GM21576 (cell line): Measurements from ENCODE around the gene EPS8L1.
"Not testable (repeated sequence)": the region's sequence is repeated elsewhere in the genome, so short reads cannot be mapped to it uniquely, and the experiment has no call there.

ENCODE experiments used
- ATAC-seq: cut with Tn5 transposase; IDR thresholded peaks from one replicate; pipeline ENCODE4 v1.9.1; 2021; ENCODE audit warnings: mild to moderate bottlenecking, moderate library complexity; ENCODE audit not compliant: unreplicated experiment

EPS8L1 gene

DNA sequence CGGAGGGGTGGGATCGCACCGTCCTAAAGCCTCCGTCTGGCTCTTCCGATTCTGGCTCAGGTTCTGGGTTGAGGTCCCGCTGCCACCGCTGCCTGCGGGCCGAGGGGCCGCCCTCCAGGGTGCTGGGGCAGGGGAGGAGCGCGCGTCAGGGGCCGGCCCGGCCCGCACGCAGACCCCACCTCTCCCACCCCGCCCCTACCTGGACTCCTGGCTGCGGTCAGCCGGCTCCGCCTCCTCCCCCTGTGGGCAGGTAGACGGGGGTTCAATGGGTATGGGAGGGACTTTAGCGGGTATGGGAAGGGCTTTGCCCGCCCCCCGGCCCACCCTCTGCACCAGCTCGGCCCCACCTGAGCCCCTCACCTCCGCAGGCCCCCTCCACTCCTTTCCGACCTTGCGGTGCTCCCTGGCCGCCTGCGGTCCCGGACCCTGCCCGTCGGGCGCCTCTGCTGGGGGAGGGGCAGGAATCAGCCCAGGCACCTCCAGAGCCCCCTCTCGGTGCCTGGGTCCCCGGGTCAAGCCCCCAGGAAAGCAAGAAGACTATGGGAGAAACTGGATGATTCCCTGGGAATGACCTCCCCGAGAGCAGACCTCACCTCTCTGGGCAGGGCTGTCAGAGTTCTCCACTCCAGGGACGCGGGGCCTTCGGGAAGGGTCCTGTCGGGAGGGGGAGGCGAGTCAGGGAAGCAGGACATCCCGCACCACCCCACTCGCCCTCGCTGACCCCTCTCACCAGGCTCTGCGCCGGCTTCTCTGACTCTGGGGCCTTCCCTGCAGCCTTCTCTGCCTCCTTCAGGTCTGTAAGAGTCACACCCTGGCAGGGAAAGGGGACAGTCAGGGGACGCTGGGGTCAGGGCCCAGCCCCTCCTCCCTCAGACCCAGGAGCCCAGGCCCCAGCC is 17.0 kb downstream of the EPS8L1 start:
- ATAC-seq, result no peak

DNA sequence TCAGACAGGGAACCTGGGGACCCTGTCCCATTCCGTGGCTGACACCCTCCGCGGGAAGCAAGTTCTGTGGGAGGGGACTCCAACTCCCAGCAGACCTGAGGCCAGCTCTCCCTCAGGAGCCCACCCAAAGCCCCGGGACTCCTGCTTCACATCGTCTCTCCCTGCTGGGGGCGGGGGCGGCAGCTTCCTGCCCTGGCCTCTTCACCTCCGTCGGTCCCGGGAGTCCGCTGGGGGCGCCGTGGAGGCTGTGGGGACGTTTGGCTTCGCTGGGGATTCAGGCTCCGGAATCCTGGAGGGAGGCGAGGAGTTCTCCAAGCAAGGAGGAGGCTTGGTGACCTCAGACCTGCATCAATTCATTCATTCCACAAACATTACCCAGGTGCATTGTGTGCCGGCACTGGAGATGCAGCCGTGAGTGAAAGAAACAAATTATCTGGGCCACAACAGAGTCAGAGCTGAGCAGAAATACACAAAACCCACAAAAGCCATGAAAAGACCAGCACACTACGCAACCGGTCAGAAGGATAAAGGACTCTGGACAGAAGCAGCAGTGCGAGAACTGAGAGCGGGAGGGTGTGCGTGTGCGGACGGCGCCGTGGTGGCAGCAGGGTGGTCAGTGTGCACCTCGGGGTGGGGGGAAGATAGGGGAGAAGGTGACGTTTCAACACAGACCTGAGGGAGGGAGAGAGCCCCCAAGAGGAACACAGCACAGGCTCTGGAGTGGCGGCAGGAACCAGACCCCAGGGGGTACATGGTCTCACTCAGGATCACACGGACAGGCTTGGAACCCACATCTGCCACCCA is 19.0 kb downstream of the EPS8L1 start:
- ATAC-seq, result no peak

DNA sequence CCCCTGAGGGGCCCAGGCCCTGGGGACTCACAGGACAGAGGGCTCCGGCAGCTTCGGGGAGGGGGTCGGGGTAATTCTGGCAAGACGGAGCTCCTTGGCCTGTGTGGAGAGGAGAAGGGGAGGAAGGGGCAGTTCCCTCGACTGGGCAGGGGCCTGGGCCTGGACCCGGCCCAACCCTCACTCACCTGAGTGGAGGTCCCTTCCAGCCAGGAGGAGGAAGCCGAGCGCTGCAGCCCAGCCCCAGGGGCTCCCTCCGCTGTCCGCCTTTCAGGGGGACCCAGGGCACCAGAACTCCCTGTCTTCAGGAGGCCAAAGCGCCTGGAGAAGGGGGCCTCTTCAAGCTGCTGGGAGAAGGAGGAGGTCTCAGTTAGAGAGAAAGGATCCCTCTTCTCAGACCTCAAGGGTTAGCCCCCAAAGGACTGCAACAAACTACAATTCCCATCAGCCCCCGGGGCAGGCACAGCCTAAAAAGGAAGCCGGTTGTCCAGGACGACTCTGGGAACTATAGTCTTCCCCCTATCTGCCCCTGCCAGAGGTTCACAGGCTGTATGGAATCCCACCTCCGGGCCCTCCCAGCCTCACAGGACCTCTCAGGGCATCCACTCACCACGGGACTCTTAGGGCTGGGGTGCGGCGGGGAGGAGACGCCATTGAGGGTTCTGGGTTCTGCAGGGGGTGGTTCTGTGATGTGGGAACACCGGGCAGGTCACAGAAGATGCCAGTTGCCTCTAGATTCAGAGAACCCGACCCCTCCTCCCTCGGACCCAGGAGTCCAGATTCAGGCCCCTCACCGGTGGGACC is 19.8 kb downstream of the EPS8L1 start:
- ATAC-seq, result no peak

DNA sequence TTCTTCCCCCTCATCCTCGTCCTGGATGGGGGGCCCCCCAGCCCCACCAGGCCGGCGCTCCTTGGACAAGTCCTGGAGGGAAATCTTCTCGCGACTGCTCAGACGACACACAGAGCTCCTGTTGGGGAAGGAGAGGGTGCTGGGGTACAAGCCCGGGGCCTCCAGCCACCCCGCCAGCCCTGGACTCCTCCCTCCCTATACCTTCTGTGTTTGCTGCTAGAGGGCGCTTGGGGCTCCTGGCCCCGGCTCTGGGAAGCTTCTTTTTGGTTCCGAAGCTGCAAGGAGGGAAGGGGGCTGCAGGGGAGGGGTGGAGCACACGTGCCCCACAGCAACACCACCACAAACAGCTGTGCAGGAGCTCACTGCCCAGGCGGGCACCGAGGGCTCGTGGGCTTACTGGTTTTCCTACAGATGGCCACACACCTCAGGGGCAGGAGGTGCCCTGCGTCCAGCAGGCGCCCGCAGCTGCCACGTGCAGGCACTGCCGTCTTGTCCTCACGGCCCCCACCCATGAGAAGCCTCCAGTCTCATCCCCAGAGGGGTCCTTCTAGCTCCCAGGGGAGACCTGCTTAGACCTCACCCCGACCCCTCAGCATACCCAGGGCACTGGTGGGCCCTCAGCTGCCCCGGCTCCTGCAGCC is 20.5 kb downstream of the EPS8L1 start:
- no peak for ATAC-seq

DNA sequence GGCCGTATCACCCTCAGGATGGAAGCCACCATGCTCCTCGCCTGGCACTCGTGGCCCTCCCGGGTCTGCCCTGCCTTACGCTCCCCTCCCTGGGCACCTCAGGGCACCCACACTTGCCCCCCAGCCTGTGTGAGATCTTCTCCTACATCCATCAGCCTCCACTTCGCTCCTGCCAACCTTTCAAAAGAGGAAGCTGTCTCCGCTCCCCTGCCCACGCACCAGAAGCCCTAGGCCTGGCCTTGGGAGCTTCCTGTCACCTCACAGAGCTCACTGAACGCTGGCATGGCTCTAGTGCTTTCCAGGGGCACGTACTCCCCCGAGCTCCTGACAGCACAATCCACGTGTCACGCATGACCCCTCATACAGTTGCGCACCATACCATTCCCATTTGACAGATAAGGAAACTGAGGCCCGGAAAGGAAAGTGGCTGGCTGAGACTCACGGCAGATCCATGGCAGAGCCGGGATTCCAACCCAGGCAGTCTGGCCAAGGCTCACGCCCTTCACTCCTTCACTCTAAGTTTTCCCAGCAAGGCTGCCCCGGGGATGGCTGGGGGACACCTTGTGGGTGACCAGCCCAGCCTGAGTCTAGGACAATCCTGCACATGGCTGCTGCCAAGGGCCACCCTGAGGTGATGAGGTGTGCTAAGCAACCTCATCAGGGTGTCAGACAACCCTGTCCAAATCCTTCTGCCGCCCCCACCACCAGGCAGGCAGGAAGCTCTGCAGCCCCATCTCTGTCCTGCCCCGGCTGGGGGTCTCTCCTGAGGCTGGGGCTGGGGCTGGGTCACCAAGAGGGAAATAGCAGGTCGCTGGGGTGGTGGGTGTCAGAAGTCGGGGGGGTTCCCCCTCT is 22.4 kb downstream of the EPS8L1 start:
- no peak for ATAC-seq

DNA sequence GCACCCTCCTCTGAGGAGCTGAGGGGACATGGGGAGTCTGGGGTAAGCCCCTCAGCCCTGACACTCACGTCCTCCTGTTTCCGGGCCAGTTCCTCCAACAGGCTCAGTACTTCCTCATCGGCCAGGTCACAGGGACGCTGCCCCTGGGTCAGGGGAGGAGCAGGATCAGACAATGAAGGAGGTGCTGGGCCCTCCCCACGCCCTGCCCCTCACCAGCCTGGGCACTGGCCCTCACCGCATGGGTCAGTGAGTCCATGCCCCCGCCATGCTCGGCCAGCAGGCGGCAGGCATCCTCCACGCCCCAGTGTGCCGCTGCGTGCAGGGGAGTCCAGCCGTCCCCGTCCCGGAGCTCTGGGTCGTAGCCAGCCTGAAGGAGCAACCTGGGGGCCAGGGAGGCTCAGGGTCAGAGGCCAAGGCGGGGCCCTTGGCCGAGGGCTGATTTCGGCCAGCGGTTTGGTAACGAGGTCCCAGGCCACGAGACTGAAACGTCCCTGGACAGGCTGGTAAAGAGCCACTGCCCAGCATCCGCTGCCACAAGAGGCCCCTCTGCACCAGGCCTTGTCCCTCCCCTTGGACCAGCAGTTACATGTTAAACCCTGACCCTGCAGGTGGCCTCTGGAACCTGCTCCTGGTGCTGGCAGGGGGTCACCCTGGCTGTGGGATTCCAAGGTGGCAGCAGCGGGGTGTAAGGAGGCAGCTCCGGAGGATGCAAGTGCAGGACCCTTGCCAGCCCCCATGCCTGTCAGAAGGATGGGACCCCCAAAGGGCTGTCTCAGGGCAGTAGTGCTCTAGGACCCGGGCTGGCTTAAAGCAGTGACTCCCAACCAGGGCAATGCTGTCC is 23.3 kb downstream of the EPS8L1 start:
- ATAC-seq, result no peak

DNA sequence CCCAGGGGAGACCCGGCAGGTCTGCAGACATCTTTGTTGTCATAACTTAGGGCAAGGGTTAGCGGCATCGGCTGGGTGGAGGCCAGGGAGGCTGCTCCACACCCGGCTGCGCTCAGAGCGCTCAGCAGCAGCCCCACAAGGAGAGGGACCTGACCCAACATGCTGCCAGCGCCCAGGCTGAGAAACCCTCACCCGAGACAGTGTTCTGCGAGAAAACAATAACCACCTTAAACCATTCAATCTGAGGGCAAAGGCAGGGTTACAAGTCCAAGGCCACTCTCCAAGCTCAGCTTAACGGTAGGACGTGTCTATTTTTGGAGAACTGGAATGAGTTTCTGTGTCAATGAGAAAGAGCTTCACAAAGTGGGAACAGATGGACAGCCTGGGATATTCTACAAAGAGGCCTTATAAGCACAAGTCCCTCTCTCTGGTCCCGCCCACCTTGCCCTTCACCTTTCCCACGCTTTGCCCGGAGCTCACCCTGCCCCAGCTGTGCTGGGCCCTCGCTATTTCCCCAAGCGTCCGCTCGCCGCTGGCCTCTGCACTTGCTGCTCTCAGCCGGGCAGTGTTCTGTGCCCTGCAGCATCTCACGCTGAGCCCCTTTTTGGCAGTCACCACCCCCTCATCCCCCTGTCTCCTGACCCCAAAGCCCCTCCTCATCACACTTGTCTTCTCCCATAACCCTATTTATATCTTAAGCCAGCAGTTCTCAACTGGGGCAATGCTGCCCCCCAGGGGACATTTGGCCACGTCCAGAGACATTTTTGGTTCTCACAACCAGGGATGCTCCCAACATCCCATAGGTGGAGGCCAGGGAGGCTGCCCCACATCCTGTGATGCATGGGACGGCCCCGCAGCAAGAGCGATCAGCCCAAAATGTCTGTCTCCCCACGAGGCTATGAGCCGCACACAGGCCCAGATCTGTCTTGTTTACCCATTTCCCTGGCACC is 24.2 kb downstream of the EPS8L1 start:
- ATAC-seq, result no peak

DNA sequence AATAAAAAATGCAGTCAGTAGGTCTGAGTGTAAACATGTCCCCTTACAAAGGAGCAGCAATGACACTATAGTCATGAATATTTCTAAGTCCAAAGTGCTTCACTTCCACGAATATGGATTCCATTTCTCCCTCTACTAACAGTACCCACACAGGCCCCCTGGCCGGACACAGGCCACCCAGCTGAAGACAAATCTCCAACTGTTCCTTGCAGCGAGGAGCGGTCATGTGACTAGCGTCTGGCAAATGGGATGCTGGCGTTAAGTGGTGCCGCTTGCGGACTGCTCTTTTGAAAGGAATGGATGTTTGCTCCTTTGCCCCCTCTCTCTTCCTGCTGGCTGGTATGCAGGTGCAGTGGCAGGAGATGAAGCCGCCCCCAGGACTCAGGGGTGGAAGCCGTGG is 25.6 kb downstream of the EPS8L1 start:
- no peak for ATAC-seq

DNA sequence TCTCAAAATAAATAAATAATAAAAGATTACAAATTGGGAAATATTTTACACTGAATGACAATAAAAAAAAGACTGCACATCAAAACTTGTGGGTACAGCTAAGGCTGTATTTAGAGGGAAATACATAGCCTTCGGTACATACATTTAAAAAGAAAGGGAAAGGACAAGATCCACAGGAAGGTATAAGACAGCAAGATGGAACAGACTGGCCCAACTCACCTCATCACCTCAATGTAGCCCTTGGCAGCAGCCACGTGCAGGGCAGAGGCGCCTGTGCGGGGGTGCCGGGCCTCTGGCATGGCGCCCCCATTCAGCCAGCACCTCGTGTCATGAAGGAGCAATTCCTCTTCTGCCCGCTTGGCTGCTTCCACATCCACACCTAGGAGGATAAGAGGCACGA is 27.5 kb downstream of the EPS8L1 start:
- no peak for ATAC-seq

DNA sequence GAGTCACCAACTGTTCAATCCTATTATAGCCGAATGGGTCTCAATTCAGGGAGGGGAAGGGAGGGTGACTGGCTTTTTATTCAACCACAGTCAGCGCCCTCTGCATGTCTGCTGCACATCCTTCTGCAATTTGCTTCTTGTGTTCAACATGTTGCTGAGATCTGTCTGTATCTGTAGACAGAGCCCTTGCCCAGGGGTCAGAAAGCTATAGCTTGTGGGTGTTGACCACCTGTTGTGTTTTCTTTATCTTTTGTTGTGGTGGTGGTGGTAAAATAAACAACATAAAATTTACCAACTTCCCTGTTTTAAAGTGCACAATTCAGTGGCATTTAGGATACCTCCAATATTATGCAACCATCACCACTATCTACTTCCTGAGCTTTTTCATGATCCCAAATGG is 29.6 kb downstream of the EPS8L1 start:
- ATAC-seq, result no peak

DNA sequence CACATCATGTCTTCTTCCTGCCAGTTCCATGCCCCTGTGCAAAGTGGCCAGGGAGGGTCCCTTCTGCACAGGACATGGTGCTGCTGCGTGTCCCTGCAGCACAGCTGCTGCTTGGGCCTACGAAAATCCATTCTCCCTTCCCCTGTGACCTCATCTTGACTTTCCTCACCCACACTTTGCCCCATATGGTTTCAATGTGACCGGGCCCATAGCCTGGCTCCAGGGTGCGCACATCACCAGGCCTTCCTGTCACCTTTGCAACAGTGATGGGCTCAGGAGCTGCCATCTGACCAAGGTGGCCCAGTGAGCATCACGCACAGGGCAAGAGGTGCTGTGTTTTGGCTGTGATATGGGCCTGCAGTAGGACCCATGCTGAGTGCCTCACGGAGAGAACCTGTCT is 30.9 kb downstream of the EPS8L1 start:
- ATAC-seq, result no peak

DNA sequence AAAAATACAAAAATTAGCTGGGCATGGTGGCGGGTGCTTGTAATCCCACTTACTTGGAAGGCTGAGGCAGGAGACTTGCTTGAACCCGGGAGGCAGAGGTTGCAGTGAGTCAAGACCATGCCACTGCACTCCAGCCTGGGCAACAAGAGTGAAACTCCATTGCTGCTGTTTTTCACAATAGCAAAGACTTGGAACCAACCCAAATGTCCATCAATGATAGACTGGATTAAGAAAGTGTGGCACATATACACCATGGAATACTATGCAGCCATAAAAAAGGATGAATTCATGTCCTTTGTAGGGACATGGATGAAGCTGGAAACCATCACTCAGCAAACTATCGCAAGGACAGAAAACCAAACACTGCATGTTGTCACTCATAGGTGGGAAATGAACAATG is 31.6 kb downstream of the EPS8L1 start:
- not testable (repeated sequence) for ATAC-seq

DNA sequence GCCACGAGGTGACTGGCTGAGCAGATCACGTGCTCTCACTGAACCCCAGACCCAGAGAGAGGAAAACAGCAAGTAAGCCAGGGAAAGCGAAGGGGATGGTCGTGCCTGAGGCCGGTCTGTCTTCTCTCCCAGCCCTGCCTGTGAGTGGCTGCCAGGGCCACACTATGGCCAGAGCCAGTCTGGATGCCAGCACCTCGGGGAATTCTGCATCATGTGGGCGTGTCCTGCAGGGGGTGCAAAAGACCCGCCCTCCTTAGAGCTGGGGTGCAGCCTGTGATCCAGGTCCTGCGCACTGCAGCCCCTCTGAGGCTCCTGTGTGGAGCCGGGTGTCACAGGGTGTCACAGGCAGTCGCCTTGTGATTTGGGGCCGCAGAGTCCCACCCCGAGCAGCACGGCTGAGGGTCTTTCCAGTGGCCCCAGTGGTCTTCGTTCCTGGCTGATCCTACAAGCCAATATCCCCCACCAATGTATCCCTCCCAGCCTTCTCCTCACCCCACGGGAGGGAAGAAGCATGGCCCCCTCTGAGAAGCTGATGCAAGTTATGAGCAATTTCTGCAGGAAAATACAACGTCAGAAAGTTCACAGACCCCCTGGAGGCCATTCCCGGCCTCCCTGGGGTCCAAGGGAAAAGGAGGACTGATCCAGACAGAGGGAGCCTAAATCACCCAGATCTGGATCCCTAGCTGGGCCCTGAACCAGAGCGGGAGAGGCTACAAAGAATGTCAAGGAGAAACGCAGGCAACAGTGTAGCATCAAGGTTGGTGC is 34.0 kb downstream of the EPS8L1 start:
- ATAC-seq, result no peak

DNA sequence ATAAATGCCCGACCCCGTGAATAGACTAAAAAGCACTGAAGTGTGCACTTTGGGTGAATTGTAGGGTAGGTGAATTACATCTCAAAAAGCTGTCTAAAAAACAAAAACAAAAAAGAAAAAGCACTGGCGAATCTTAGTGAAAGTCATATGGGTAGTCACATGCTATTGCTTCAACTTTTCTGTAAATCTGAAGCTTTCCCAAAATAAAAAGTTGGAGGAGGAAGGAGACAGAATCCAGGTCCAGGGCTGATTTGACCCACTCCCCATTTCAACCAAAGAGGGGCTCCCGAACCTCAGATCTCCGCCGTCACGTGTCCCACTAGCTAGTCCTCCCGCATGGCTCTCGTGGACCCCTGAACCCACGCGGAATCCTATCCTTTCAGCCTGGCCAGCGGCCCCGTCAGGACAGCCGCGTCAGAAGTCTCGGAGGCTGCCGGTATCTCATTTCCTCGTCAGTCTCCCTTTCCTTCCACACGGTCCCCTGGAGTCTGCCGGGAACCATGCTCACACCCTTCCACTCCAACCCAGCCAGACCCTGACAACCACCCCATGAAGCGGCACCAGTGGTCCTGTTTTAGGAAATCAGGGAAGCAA is 35.7 kb downstream of the EPS8L1 start:
- no peak for ATAC-seq

DNA sequence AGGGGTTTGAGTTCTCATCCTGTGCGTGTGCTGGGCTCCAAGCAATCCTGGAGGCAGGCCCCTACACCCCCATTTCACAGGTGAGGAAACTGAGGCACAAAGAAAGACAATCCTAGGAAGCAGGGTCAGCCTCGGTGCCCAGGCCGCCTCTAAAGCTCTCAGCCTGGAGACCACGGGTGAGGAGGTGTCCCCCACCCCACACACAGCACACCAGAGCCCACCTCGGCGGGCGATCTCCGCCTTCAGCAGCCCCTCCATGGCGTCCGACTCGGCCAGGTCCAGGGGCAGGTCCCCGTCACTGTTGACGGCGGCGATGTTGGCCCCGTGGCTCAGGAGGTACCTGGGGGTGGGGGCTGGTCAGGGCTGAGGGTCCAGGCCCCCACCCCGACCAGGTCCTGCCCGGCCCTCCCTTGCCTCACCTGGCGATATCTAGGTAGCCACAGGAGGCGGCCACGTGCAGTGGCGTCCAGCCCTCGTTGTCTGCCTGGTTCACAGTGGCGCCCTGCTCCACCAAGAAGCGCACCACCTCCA is 36.6 kb downstream of the EPS8L1 start:
- no peak for ATAC-seq

DNA sequence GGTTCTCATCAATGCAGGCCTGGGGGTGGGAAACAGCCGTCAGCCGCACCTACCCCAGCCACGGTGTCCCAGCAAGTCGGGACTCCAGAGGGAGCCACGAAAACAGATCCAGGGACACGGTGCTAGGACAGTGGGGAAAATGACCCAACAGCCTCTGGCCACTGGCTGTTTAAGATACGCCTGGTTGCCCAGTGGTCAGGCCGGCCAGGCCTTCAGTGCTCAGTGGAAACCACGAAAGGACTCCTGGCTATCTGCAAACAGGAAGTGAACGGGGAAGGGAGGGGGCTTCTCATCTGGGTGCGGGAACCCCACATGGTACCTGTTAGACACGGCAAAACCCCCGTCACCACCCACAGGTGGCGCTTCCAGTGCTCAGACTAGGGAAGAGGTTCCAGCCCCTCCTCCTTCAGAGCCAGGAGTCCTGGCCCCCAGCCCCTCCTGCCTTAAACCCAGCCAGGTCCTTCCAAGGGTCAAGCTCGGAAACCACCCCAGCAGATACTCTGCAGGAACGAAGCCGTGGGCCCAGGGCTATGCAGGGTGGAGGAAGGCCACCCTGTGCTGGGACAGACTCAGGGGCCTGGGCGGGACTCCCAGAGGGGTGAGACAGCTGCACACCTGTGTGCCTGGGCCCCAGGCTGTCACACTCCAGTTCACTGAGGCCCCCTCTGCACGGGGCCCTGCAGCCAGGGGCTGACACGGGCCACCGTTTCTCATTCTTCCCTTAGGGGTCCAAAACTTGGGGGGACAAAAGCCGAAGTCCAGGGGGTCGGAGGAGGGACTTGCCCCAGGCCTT is 37.3 kb downstream of the EPS8L1 start:
- no peak for ATAC-seq
